ENCODE measurements around the gene KRT82. TPM values are rescaled to one million over a fixed set of nuclear protein-coding genes. Genes with fewer than 3 reads are reported as not detected.

The KRT82 gene
- total and polyA plus RNA-seq, 12 donors, result not detected

DNA sequence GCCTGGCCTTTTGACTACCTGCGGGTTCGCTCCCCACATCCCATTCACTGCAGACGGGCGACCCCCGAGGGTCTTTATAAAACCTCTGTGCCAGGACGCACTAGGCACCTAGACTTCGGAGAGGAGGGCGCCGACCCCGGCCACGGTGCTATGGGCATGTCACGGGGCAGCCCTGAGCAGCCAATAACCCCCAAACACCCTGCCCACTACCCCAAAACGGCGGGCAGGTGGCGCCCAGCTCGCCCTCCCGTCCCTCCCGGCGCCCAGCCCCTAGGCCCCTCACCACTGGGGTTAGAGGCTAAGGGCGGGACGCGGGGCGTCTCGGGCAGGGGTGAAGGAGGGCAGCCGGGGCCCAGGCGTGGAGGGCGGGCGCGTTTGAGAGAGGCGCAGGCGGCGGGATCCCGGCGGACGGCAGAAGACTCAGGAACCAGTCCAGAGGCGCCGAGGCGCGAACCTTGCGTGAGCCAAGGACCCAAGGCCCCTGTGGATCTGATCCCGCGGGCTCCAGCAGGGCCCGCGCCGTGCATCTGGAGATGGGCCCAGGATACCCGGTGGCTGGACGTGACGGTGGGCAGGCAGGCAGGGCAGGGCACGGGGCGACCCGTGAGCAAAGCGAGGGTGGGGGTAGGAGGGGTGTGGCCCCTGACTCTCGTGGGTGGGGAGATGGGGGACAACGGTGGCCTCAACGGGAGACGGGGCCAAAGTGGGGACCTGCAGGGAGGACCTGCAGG, 49.9 kb downstream of the KRT82 start:
- 84 to 92% (median 86%) methylated on average over 43 to 56 of the region's 56 CpGs for WGBS, 4 donors
- Histone ChIP-seq H3K36me3 (replicated peaks in 1 of 2) (no peaks in the 10 kb centered on the region), H3K9me3 (replicated peaks in 1 of 3) (no peaks in the 10 kb centered on the region), H3K4me1 (replicated peaks in 1 of 2) (no peaks in the 10 kb centered on the region), H3K4me3 (no peak overlapping the region), H3K27me3 (peaks cover 7% of the 10 kb centered on the region), H3K27ac (no peak overlapping the region)
- TF ChIP-seq CTCF (IDR thresholded peaks at IDR 0.05) (no peak), POLR2A (IDR thresholded peaks at IDR 0.05) (no peak)
- DNase-seq, result no peak
- intact Hi-C loops (cut with DNase I), result no loop called here

DNA sequence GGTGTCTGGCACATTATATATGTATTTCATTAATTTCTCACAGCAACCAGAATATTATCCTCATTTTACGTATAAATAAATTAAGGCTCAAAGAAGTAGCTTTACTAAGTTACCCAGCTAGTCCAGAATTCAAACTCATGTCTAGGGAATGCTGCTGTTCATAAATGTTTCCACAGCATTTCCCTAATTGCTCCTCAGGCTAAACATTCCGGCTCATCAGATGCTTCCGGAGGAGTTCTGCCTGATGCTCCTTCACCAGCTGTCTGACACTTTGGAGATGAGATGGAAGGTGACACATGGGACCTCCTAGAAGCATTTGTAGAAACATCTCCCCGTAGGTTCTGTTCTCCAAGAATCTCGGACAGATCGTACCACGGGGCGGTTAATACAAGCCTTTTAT, 51.0 kb downstream of the KRT82 start:
- Histone ChIP-seq H3K4me1 (replicated peaks in 1 of 2) (no peaks in the 10 kb centered on the region), H3K36me3 (replicated peaks in 1 of 2) (no peaks in the 10 kb centered on the region), H3K27ac (no peak overlapping the region), H3K9me3 (replicated peaks in 1 of 3) (no peaks in the 10 kb centered on the region), H3K27me3 (peaks cover 7% of the 10 kb centered on the region), H3K4me3 (no peak overlapping the region)
- no peak for DNase-seq
- WGBS, 4 donors, result 92 to 94% (median 93%) methylated on average over 8 of the region's 8 CpGs
- intact Hi-C loops (cut with DNase I), result no loop called here
- TF ChIP-seq POLR2A (IDR thresholded peaks at IDR 0.05) (no peak), CTCF (IDR thresholded peaks at IDR 0.05) (no peak)

DNA sequence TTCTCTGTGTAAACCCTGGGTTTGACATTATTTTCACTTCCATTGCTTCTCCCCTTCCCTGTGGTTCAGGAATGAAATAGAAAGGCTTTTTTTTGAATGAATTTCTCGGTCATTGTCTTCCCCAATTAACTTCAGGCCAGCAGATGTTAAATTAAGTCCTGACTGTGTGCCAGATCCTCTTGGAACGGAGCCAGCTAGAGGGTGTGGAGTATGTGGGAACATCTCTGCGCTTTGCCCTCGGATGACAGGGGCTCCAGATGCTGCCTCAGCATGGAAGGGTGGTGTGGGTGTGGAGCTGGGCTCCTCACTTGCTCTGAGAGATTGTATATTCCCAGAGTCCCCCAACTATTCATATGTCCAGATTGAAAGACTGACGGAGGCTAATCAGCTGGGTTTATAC, 51.9 kb downstream of the KRT82 start:
- Histone ChIP-seq H3K27ac (no peak overlapping the region), H3K9me3 (replicated peaks in 1 of 3) (no peaks in the 10 kb centered on the region), H3K4me3 (no peak overlapping the region), H3K4me1 (replicated peaks in 1 of 2) (no peaks in the 10 kb centered on the region), H3K27me3 (peaks cover 7% of the 10 kb centered on the region), H3K36me3 (replicated peaks in 1 of 2) (no peaks in the 10 kb centered on the region)
- no peak for TF ChIP-seq CTCF (IDR thresholded peaks at IDR 0.05)
- no peak for TF ChIP-seq POLR2A (IDR thresholded peaks at IDR 0.05)
- no peak for DNase-seq
- WGBS, 4 donors, result 30 to 46% (median 37%) methylated on average over 5 of the region's 5 CpGs
- intact Hi-C loops (cut with DNase I), result no loop called here

- WGBS, 4 donors, result 55 to 80% (median 73%) methylated on average over 2 to 3 of the region's 3 CpGs
- intact Hi-C loops (cut with DNase I), result no loop called here
- Histone ChIP-seq H3K4me1 (replicated peaks in 1 of 2) (no peaks in the 10 kb centered on the region), H3K36me3 (replicated peaks in 1 of 2) (no peaks in the 10 kb centered on the region), H3K27ac (no peak overlapping the region), H3K27me3 (peaks cover 7% of the 10 kb centered on the region), H3K9me3 (replicated peaks in 1 of 3) (no peaks in the 10 kb centered on the region), H3K4me3 (no peak overlapping the region)
- DNase-seq, result no peak
- TF ChIP-seq POLR2A (IDR thresholded peaks at IDR 0.05) (no peak), CTCF (IDR thresholded peaks at IDR 0.05) (no peak)
These were observed 52.4 kb downstream of the KRT82 start for GRCh38 chr12:52353766-52354165.

Data from adrenal gland (tissue), 12 donors.